GM18517 (cell line): Measurements from ENCODE around the gene JPH2.

ENCODE experiments used
- ATAC-seq: cut with Tn5 transposase; IDR thresholded peaks from one replicate; pipeline ENCODE4 v1.9.1; 2021; ENCODE audit warnings: mild to moderate bottlenecking, moderate library complexity; ENCODE audit not compliant: unreplicated experiment

The JPH2 gene

GRCh38 chr20:44187772-44188709 lies 1.1 kb upstream of the JPH2 start:
- no peak for ATAC-seq

GRCh38 chr20:44186674-44187053 lies 324 bp downstream of the JPH2 start:
- ATAC-seq: no peak

- no peak for ATAC-seq
These were observed 787 bp downstream of the JPH2 start for GRCh38 chr20:44186201-44186600.

GRCh38 chr20:44185574-44185973 lies 1.4 kb downstream of the JPH2 start:
- no peak for ATAC-seq

- no peak for ATAC-seq
These were observed 3.7 kb downstream of the JPH2 start for GRCh38 chr20:44183282-44183681.

GRCh38 chr20:44182863-44183262 lies 4.1 kb downstream of the JPH2 start:
- no peak for ATAC-seq

- ATAC-seq: no peak
These were observed 4.7 kb downstream of the JPH2 start for GRCh38 chr20:44182135-44182765.

GRCh38 chr20:44181611-44182010 lies 5.4 kb downstream of the JPH2 start:
- no peak for ATAC-seq

GRCh38 chr20:44180814-44181213 lies 6.2 kb downstream of the JPH2 start:
- no peak for ATAC-seq

- no peak for ATAC-seq
These were observed 10.0 kb downstream of the JPH2 start for GRCh38 chr20:44176833-44177534.

GRCh38 chr20:44174996-44175765 lies 11.8 kb downstream of the JPH2 start:
- no peak for ATAC-seq

GRCh38 chr20:44173846-44174245 lies 13.1 kb downstream of the JPH2 start:
- no peak for ATAC-seq

GRCh38 chr20:44173116-44173515 lies 13.9 kb downstream of the JPH2 start:
- no peak for ATAC-seq

GRCh38 chr20:44172572-44172950 lies 14.4 kb downstream of the JPH2 start:
- ATAC-seq: no peak

- no peak for ATAC-seq
These were observed 15.0 kb downstream of the JPH2 start for GRCh38 chr20:44171775-44172571.

- no peak for ATAC-seq
These were observed 16.1 kb downstream of the JPH2 start for GRCh38 chr20:44170816-44171410.

- ATAC-seq: no peak
These were observed 19.3 kb downstream of the JPH2 start for GRCh38 chr20:44167736-44168135.

GRCh38 chr20:44166477-44166876 lies 20.5 kb downstream of the JPH2 start:
- ATAC-seq: no peak

- no peak for ATAC-seq
These were observed 21.0 kb downstream of the JPH2 start for GRCh38 chr20:44166008-44166407.

- ATAC-seq: no peak
These were observed 26.9 kb downstream of the JPH2 start for GRCh38 chr20:44160133-44160532.
